ENCODE results near the gene UBE2G2.

UBE2G2 gene

GRCh38 chr21:44749759-44750674 lies 51.6 kb downstream of the UBE2G2 start:
- Histone ChIP-seq H3K4me3 (ENCODE audit: control insufficient read depth in 1 of 7, extremely low read depth in 1 of 7, insufficient read depth in 4 of 7, low read depth in 2 of 7, low read length in 6 of 7) (no peak overlapping the region), H3K27ac (ENCODE audit: insufficient read depth in 1 of 2, low read depth in 1 of 2, low read length in 2 of 2, poor library complexity in 1 of 2, severe bottlenecking in 2 of 2) (no peak overlapping the region), H3K9me3 (ENCODE audit: control extremely low read depth in 1 of 5, control insufficient read depth in 4 of 5, insufficient read depth in 2 of 5, low read depth in 1 of 5, low read length in 4 of 5) (peaks cover 0 to 16% (median under 1%) of the 10 kb centered on the region in 5 experiments), H3K4me1 (ENCODE audit: control extremely low read depth in 1 of 4, control insufficient read depth in 4 of 4, insufficient read depth in 4 of 4, low read length in 3 of 4) (peaks cover 0 to 3% (median 0%) of the 10 kb centered on the region in 4 experiments), H3K36me3 (ENCODE audit: control insufficient read depth in 4 of 4, insufficient read depth in 4 of 4, low read length in 3 of 4) (no peaks in the 10 kb centered on the region), H3K27me3 (replicated peaks in 2 of 5; ENCODE audit: control insufficient read depth in 4 of 5, insufficient read depth in 5 of 5, low read length in 4 of 5) (peaks cover 0 to 39% (median 0%) of the 10 kb centered on the region in 5 experiments)
- CTCF ChIA-PET: no interaction called here
- 71% methylated on average over 22 of the region's 47 CpGs for WGBS (ENCODE audit: insufficient coverage)
- DNase-seq: no peak
- POLR2A ChIA-PET: no interaction called here

- Histone ChIP-seq H3K36me3 (ENCODE audit: control insufficient read depth in 4 of 4, insufficient read depth in 4 of 4, low read length in 3 of 4) (no peaks in the 10 kb centered on the region), H3K4me1 (ENCODE audit: control extremely low read depth in 1 of 4, control insufficient read depth in 4 of 4, insufficient read depth in 4 of 4, low read length in 3 of 4) (peaks cover 0 to 3% (median 0%) of the 10 kb centered on the region in 4 experiments), H3K27ac (ENCODE audit: insufficient read depth in 1 of 2, low read depth in 1 of 2, low read length in 2 of 2, poor library complexity in 1 of 2, severe bottlenecking in 2 of 2) (no peak overlapping the region), H3K9me3 (ENCODE audit: control extremely low read depth in 1 of 5, control insufficient read depth in 4 of 5, insufficient read depth in 2 of 5, low read depth in 1 of 5, low read length in 4 of 5) (peaks cover 0 to 23% (median 7%) of the 10 kb centered on the region in 5 experiments), H3K4me3 (ENCODE audit: control insufficient read depth in 1 of 7, extremely low read depth in 1 of 7, insufficient read depth in 4 of 7, low read depth in 2 of 7, low read length in 6 of 7) (no peak overlapping the region), H3K27me3 (replicated peaks in 2 of 5; ENCODE audit: control insufficient read depth in 4 of 5, insufficient read depth in 5 of 5, low read length in 4 of 5) (peaks cover 0 to 39% (median 0%) of the 10 kb centered on the region in 5 experiments)
- no peak for DNase-seq
- ChIA-PET POLR2A (interaction anchor here (0.6 kb wide), 1 partner anchor 29 kb away, joined by 4 read pairs; no protein-coding TSS in a partner anchor), CTCF (interaction anchor here (1.6 kb wide), 1 partner anchor 50 kb away, joined by 3 read pairs; no protein-coding TSS in a partner anchor)
- 82% methylated on average over 24 of the region's 26 CpGs for WGBS (ENCODE audit: insufficient coverage)
Observed at GRCh38 chr21:44749116-44749758, 52.4 kb downstream of the UBE2G2 start.

DNA sequence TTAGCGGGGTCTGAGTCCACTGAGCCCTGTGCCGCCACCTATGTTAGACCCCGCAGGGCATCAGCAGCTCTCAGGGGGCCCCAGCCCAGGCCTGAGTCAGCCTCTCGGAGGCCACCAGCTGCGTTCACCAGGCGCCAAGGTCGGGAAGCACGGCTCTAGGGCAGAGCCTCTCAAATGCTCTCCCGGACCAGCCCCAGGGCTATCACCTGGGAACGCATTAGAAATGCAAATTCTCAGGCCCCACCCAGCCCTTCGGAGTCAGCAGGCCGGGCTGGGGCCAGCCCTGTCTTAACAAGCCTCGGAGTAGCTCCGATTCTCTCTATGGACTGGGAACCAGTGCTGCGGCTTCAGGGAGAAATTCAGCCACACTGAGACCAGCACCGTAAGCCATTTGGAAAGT lies 53.0 kb downstream of the UBE2G2 start:
- ChIA-PET CTCF (interaction anchor here (1.6 kb wide), 1 partner anchor 51 kb away, joined by 3 read pairs; no protein-coding TSS in a partner anchor), POLR2A (interaction anchor here (0.6 kb wide), 1 partner anchor 29 kb away, joined by 4 read pairs; no protein-coding TSS in a partner anchor)
- H3K4me3 ChIP-seq (ENCODE audit: control insufficient read depth in 1 of 7, extremely low read depth in 1 of 7, insufficient read depth in 4 of 7, low read depth in 2 of 7, low read length in 6 of 7): no peak overlapping the region
- H3K27ac ChIP-seq (ENCODE audit: insufficient read depth in 1 of 2, low read depth in 1 of 2, low read length in 2 of 2, poor library complexity in 1 of 2, severe bottlenecking in 2 of 2): no peak overlapping the region
- H3K4me1 ChIP-seq (ENCODE audit: control extremely low read depth in 1 of 4, control insufficient read depth in 4 of 4, insufficient read depth in 4 of 4, low read length in 3 of 4): peaks cover 0 to 3% (median 0%) of the 10 kb centered on the region in 4 experiments
- DNase-seq: no peak
- H3K9me3 ChIP-seq (ENCODE audit: control extremely low read depth in 1 of 5, control insufficient read depth in 4 of 5, insufficient read depth in 2 of 5, low read depth in 1 of 5, low read length in 4 of 5): peaks cover 0 to 26% (median 8%) of the 10 kb centered on the region in 5 experiments
- 74% methylated on average over 16 of the region's 16 CpGs for WGBS (ENCODE audit: insufficient coverage)
- H3K36me3 ChIP-seq (ENCODE audit: control insufficient read depth in 4 of 4, insufficient read depth in 4 of 4, low read length in 3 of 4): no peaks in the 10 kb centered on the region
- H3K27me3 ChIP-seq (replicated peaks in 2 of 5; ENCODE audit: control insufficient read depth in 4 of 5, insufficient read depth in 5 of 5, low read length in 4 of 5): peaks cover 0 to 39% (median 0%) of the 10 kb centered on the region in 5 experiments

DNA sequence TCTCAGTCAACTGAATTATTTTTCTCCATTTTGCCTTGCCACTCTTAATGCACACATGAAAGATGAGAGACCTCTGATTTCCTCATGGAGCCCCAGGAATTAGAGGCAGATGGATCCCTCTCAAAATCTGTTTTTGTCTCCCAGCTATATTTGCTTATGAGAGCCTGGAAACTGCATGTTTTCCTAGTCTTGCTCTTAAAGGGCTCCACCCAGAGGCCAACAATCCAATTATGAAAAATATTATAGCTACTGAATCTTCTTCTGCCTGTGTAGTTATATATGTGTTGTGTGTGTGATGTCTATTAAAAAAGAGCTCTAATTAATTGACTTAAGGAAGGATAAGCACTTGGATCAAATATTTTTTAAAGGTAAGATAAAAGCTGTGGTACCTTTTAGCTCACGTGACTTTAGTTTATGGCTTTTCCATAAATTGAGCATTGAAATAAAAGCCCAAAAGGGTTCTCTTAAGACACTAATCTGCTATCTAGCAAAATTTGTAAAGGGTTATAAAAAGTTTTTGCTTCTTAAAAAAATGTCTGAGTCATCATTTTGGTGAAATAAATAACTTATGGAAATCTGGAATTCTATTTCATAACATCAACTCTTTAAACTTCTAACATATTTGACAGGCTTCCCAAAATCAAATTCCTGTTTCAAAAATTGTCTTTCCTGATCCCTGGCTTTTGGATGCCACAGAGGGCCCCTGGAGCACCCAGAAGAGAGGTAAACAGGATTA lies 59.0 kb downstream of the UBE2G2 start:
- H3K36me3 ChIP-seq (ENCODE audit: control insufficient read depth in 4 of 4, insufficient read depth in 4 of 4, low read length in 3 of 4): no peaks in the 10 kb centered on the region
- POLR2A ChIA-PET: no interaction called here
- DNase-seq: peak in 1 of 3 donors; percentile 14
- no peak overlapping the region for H3K4me3 ChIP-seq (ENCODE audit: control insufficient read depth in 1 of 7, extremely low read depth in 1 of 7, insufficient read depth in 4 of 7, low read depth in 2 of 7, low read length in 6 of 7)
- 100% methylated on average over 1 of the region's 1 CpG for WGBS (ENCODE audit: insufficient coverage)
- H3K27ac ChIP-seq (ENCODE audit: insufficient read depth in 1 of 2, low read depth in 1 of 2, low read length in 2 of 2, poor library complexity in 1 of 2, severe bottlenecking in 2 of 2): no peak overlapping the region
- H3K4me1 ChIP-seq (ENCODE audit: control extremely low read depth in 1 of 4, control insufficient read depth in 4 of 4, insufficient read depth in 4 of 4, low read length in 3 of 4): no peaks in the 10 kb centered on the region
- CTCF ChIA-PET: interaction anchor here (1.1 kb wide), 1 partner anchor 12 kb away, joined by 4 read pairs; no protein-coding TSS in a partner anchor
- peaks cover 3 to 52% (median 35%) of the 10 kb centered on the region in 5 experiments for H3K9me3 ChIP-seq (ENCODE audit: control extremely low read depth in 1 of 5, control insufficient read depth in 4 of 5, insufficient read depth in 2 of 5, low read depth in 1 of 5, low read length in 4 of 5)
- peaks cover 0 to 6% (median 0%) of the 10 kb centered on the region in 5 experiments for H3K27me3 ChIP-seq (replicated peaks in 2 of 5; ENCODE audit: control insufficient read depth in 4 of 5, insufficient read depth in 5 of 5, low read length in 4 of 5)

DNA sequence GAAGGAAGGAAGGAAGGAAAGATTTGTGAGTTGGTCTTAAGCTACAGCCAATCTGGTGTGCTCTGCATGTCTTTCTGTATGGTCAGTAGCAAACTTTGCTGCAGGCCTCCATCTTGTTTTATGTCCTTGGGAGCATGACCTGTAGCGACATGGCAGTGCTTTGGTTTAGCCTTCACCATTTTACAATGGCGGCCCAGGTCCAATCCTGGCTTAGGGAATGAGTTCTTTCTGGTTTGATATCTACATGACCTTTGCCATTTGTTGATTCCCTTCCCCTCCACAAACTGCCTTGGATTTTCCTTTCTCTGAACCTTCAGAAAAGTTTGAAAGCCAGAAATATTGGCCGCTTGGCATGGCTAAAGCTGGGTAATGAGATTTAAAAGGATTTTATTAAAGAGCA lies 59.7 kb downstream of the UBE2G2 start:
- ChIA-PET CTCF (interaction anchor here (1.1 kb wide), 1 partner anchor 11 kb away, joined by 4 read pairs; no protein-coding TSS in a partner anchor), POLR2A (no interaction called here)
- Histone ChIP-seq H3K4me1 (ENCODE audit: control extremely low read depth in 1 of 4, control insufficient read depth in 4 of 4, insufficient read depth in 4 of 4, low read length in 3 of 4) (no peaks in the 10 kb centered on the region), H3K4me3 (ENCODE audit: control insufficient read depth in 1 of 7, extremely low read depth in 1 of 7, insufficient read depth in 4 of 7, low read depth in 2 of 7, low read length in 6 of 7) (no peak overlapping the region), H3K9me3 (ENCODE audit: control extremely low read depth in 1 of 5, control insufficient read depth in 4 of 5, insufficient read depth in 2 of 5, low read depth in 1 of 5, low read length in 4 of 5) (peaks cover 3 to 58% (median 40%) of the 10 kb centered on the region in 5 experiments), H3K27me3 (replicated peaks in 2 of 5; ENCODE audit: control insufficient read depth in 4 of 5, insufficient read depth in 5 of 5, low read length in 4 of 5) (peaks cover 0 to 4% (median 0%) of the 10 kb centered on the region in 5 experiments), H3K36me3 (ENCODE audit: control insufficient read depth in 4 of 4, insufficient read depth in 4 of 4, low read length in 3 of 4) (no peaks in the 10 kb centered on the region), H3K27ac (ENCODE audit: insufficient read depth in 1 of 2, low read depth in 1 of 2, low read length in 2 of 2, poor library complexity in 1 of 2, severe bottlenecking in 2 of 2) (no peak overlapping the region)
- 100% methylated on average over 2 of the region's 3 CpGs for WGBS (ENCODE audit: insufficient coverage)
- DNase-seq: no peak

- Histone ChIP-seq H3K36me3 (ENCODE audit: control insufficient read depth in 4 of 4, insufficient read depth in 4 of 4, low read length in 3 of 4) (no peaks in the 10 kb centered on the region), H3K4me1 (ENCODE audit: control extremely low read depth in 1 of 4, control insufficient read depth in 4 of 4, insufficient read depth in 4 of 4, low read length in 3 of 4) (no peaks in the 10 kb centered on the region), H3K27ac (ENCODE audit: insufficient read depth in 1 of 2, low read depth in 1 of 2, low read length in 2 of 2, poor library complexity in 1 of 2, severe bottlenecking in 2 of 2) (no peak overlapping the region), H3K9me3 (ENCODE audit: control extremely low read depth in 1 of 5, control insufficient read depth in 4 of 5, insufficient read depth in 2 of 5, low read depth in 1 of 5, low read length in 4 of 5) (peaks cover 3 to 69% (median 50%) of the 10 kb centered on the region in 5 experiments), H3K4me3 (ENCODE audit: control insufficient read depth in 1 of 7, extremely low read depth in 1 of 7, insufficient read depth in 4 of 7, low read depth in 2 of 7, low read length in 6 of 7) (no peak overlapping the region), H3K27me3 (replicated peaks in 2 of 5; ENCODE audit: control insufficient read depth in 4 of 5, insufficient read depth in 5 of 5, low read length in 4 of 5) (peaks cover 0 to 4% (median 0%) of the 10 kb centered on the region in 5 experiments)
- POLR2A ChIA-PET: no interaction called here
- CTCF ChIA-PET: no interaction called here
- no peak for DNase-seq
- 78% methylated on average over 7 of the region's 7 CpGs for WGBS (ENCODE audit: insufficient coverage)
Observed at GRCh38 chr21:44740742-44741141, 60.9 kb downstream of the UBE2G2 start.
